ENCODE measurements around the gene PTER.

The PTER gene

DNA sequence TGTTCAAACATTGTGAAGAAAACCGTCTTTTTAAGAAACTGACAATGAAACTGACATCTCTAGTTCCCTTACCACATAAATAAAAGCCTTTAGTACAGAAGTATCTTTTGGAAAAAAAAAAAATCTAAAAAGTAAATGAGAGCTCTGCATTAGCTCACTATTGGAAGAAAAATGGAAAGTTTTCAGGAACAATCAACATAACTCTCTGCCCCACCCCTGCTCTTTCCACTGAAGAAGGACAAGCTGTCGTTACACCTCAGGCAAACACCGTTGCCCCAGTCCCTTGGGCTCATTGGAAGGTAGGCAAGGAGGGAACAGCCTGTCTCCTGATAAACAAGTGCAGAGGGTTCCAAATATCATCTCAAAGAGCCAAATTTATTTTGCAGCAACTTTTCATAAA is 107.3 kb downstream of the PTER start:
- DNase-seq (ENCODE audit: low spot score): no peak

DNA sequence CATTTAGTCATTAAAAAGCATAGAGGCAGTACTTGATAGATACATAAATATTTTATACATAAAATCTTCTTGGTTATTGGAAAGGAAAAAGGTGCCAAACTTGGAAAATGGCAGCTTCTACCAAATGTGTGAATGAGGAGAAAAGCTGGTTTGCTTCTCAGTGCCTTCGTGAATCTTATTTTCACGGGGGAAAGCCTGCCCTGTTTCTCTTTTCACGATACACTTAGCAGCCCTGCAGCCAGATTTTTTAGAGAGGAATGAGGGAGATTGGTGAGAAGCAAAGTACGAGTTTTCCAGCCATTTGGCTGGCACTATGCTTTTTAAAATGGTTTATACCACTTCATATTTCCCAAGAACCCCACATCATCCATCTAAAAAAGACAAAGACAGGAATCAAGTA is 107.8 kb downstream of the PTER start:
- DNase-seq (ENCODE audit: low spot score): no peak

DNA sequence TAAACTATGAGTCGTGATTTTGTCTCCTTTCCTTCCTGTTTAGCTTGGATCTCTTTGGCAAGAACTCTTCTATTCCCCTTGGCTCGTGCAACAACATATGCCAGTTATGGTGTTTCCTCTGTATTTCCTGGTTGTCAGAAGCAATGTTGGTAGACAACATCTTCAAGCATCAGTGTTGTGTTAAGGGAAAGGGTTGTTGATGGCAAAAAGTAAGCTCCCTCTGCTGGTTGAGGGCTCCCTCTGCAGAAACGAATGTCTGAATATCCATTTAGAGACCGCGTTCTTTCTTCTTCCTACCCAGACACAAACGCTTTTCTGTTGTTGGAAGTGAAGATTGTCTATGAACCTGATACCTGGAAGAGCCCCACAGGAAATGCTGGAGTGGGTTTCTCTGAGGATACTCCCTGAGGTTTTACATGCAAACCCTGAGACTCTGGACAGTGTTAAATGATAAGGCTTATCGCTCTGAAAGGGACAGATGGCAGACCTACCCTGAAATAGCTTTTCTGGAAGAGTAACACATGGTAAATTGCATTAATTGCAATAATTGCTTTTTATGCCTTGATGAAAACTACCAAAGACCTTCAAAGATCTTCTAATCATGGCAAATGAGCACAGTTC is 108.4 kb downstream of the PTER start:
- peak; percentile 53 for DNase-seq (ENCODE audit: low spot score)

DNA sequence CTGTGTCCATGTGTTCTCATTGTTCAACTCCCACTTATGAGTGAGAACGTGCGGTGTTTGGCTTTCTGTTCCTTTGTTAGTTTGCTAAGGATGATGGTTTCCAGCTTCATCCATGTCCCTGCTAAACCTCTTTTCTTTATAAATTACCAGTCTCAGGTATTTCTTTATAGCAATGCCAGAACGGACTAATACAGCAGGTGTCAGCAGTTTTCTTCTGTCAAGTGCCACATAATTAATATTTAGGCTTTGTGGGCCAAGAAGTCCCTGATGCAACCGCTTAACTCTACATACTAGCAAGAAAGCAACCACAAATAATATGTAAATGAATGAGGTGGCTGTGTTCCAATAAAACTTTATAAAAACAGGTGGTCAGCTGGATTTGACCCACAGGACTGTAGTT is 111.2 kb downstream of the PTER start:
- DNase-seq (ENCODE audit: low spot score): no peak

DNA sequence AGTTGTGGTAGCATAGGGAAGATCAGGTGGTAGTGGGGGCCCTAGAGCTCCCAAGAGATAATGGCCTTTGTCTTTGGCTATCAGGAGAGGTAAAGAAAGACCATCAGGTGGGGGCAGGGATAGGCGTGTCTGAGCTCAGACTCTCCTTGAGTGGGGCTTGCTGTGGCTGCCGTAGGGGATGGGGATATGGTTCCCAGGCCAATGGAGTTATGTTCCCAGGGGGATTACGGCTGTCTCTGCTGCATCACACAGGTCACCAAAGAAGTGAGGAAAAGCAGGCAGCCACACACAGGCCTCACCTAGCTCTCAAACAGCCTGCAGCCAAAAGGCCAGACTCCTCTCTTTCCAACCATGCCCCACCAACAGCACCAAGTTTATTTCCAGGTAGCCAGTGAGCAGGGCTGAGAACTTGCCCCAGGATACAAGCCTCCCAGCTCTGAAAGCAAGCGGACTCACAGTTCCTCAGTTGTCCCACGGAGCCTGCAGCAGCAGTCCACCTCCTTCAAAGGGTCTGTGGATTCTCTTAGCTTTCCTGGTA is 122.5 kb downstream of the PTER start:
- no peak for DNase-seq (ENCODE audit: low spot score)

DNA sequence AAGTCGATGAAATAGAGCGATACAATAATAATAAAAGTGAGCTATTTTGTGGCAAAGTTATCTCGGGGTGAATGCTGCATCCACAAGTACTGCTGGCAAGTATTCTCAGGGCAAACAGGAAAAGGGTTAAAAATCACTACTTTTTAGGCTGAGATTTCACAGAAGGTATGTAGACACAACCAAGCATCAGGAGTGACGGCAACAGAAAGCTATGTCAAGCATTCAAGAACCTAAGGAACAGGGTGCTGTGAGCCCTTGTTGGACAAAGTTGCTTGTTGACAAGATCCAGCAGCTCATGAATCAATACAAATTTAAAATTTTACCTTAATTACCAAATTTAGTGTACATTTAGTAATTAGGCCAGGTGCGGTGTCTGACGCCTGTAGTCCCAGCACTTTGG is 126.1 kb downstream of the PTER start:
- DNase-seq (ENCODE audit: low spot score): no peak
